Measurements from ENCODE around the gene MTA1. TPM values are rescaled to one million over a fixed set of nuclear protein-coding genes. Genes with fewer than 3 reads are reported as not detected.

Gene MTA1
- total and polyA plus RNA-seq, 2 of the 8 experiments (the other 6 are each of a cell fraction or from before 2014, with no cell fraction given), result 73.9 to 221 TPM

DNA sequence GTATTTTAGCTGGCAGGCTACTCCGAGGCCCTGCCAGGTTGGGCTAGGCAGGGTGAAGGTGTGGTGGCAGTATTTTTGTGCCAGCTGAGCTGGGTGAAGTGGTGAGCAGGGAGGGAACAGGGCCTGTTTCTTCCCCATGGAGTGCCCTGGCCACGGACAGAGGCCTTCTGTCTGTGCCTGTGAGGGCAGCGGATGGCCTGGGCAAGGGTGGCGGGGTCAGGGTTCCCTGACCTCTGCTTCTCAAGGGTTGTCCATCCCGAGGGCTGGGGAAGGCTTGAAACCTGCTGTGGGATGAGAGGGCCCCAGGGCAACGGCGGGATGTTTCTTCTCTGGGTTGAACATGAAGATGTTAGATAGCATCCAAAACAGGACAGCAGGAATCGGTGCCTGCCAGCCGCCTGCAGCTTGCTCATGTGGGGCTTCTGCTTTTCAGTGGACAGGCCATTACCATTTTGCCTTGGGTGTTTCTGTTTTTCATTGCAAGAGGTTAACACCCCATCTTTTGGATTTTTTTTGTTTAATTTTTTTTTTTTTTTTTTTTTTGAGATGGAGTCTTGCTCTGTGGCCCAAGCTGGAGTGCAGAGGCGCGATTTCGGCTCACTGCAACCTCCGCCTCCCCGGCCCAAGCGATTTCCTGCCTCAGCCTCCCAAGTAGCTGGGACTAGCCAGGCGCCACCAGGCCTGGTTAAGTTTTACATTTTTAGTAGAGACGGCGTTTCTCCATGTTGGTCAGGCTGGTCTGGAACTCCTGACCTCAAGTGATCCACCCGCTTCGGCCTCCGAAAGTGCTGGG, 3.3 kb downstream of the MTA1 start:
- Histone ChIP-seq H3K79me1 (ENCODE audit: low read depth, low read length) (peaks cover 33% of the 10 kb centered on the region), H2BK20ac (ENCODE audit: low read length) (no peak overlapping the region), H3K4me3 (ENCODE audit: extremely low read depth in 1 of 4, insufficient read depth in 2 of 4, low read depth in 3 of 4, low read length in 4 of 4) (no peak overlapping the region), H3K4ac (replicated peaks; ENCODE audit: insufficient read length, low read depth, low read length) (no peak overlapping the region), H3K4me1 (replicated peaks in 1 of 4; ENCODE audit: control insufficient read depth in 3 of 4, insufficient read depth in 4 of 4, low read length in 3 of 4) (peaks cover 0 to 28% (median 23%) of the 10 kb centered on the region in 4 experiments; a peak in 5 of 7 replicates), H3K23me2 (ENCODE audit: low read depth, low read length) (peaks cover 7% of the 10 kb centered on the region), H2BK5ac (ENCODE audit: low read depth, low read length) (no peak overlapping the region), H2AFZ (ENCODE audit: low read length) (no peak overlapping the region), H2BK12ac (ENCODE audit: low read depth, low read length) (no peak overlapping the region), H3K56ac (replicated peaks; ENCODE audit: insufficient read length, low read depth, low read length) (no peak overlapping the region), H4K5ac (ENCODE audit: insufficient read length, low read depth, low read length) (no peak overlapping the region), H3K14ac (ENCODE audit: insufficient read length) (no peak overlapping the region), H4K91ac (replicated peaks; ENCODE audit: insufficient read length, low read length) (no peak overlapping the region), H3K27ac (ENCODE audit: low read depth, low read length) (no peak overlapping the region), H2AK5ac (ENCODE audit: low read depth, low read length) (no peak overlapping the region), H4K20me1 (replicated peaks in 1 of 2; ENCODE audit: control insufficient read depth in 1 of 2, insufficient read depth in 2 of 2, low read length in 2 of 2) (peaks cover 40 to 46% of the 10 kb centered on the region in 2 experiments), H2BK120ac (replicated peaks; ENCODE audit: low read depth, low read length) (no peak overlapping the region), H3K27me3 (replicated peaks in 1 of 4; ENCODE audit: control insufficient read depth in 3 of 4, extremely low read depth in 1 of 4, insufficient read depth in 3 of 4, low read length in 3 of 4) (peaks cover 0 to 3% (median 1%) of the 10 kb centered on the region in 4 experiments; a peak in 3 of 7 replicates), H3K23ac (ENCODE audit: insufficient read length) (no peak overlapping the region), H3K9me3 (ENCODE audit: insufficient read depth in 2 of 2, low read depth in 1 of 2, low read length in 1 of 2) (no peaks in the 10 kb centered on the region), H3K79me2 (ENCODE audit: control insufficient read depth in 1 of 2, insufficient read depth in 2 of 2, low read length in 2 of 2) (peaks cover 31 to 82% of the 10 kb centered on the region in 2 experiments; a peak in 3 of 4 replicates), H4K8ac (ENCODE audit: extremely low read depth, insufficient read depth, low read length) (no peak overlapping the region), H2BK15ac (ENCODE audit: low read length) (no peak overlapping the region), H3K9ac (replicated peaks in 1 of 4; ENCODE audit: extremely low read depth in 1 of 4, low read depth in 3 of 4, low read length in 3 of 4) (no peak overlapping the region; a peak in 1 of 7 replicates), H3K18ac (ENCODE audit: extremely low read depth, low read length) (no peak overlapping the region), H3K4me2 (ENCODE audit: insufficient read depth in 1 of 2, low read depth in 2 of 2, low read length in 2 of 2) (no peak overlapping the region), H3K36me3 (ENCODE audit: control insufficient read depth in 2 of 4, insufficient read depth in 4 of 4, low read length in 3 of 4) (peaks cover 0 to 8% (median 2%) of the 10 kb centered on the region in 4 experiments; a peak in 3 of 8 replicates)
- ChIA-PET POLR2A (ENCODE audit: partially characterized antibody) (interaction anchor here (0.6 to 5.2 kb wide), 4 partner anchors 12 to 41 kb away, joined by 3 to 43 read pairs (median 3); no protein-coding TSS in a partner anchor), CTCF (ENCODE audit: partially characterized antibody) (interaction anchor here (0.6 to 2.1 kb wide), 4 partner anchors 37 to 58 kb away, joined by 4 to 6 read pairs (median 4); no protein-coding TSS in a partner anchor)
- DNase-seq (ENCODE audit: low read depth in 1 of 2, low spot score in 2 of 2) (no peak), FAIRE-seq (no peak)
- WGBS, 2 experiments (ENCODE audit: extremely low coverage in 1 of 2, insufficient coverage in 1 of 2, insufficient read length in 1 of 2, insufficient replicate concordance in 2 of 2, low coverage in 1 of 2, low lambda C conversion rate in 2 of 2, missing lambda C conversion rate in 1 of 2), result 86% methylated on average over 19 of the region's 21 CpGs; no CpG with 5 or more reads in 1 of the 2 experiments
- TF ChIP-seq FOSL1 (IDR thresholded peaks at IDR 0.05; ENCODE audit: insufficient read depth, low read depth, low read length), result no peak
- peak; percentile 33; the same call in 1 of the 2 replicates for TF ChIP-seq POLR2AphosphoS5 (IDR thresholded peaks at IDR 0.05; ENCODE audit: low read depth, low read length)
- no peak for TF ChIP-seq HDAC2 (IDR thresholded peaks at IDR 0.05; ENCODE audit: borderline replicate concordance in 1 of 2, low read depth in 2 of 2, low read length in 2 of 2)
- no peak for TF ChIP-seq TBP (IDR thresholded peaks at IDR 0.05; ENCODE audit: low read depth, low read length)

Data from H1 (cell line).